WERI-Rb-1 (cell line): ENCODE data around the gene DMD.

ENCODE experiments used
- DNase-seq: peaks from one replicate; pipeline ENCODE4 v3.0.0-alpha.2; 2020
- H3K27ac ChIP-seq: fragments of 250-450 bp; sonication (Bioruptor Pico); 2 replicates; pipeline ENCODE4 v1.5.1; 2020; ENCODE audit warnings: mild to moderate bottlenecking, moderate library complexity
- H3K27me3 ChIP-seq: fragments of 250-450 bp; sonication (Bioruptor Pico); 2 replicates; pipeline ENCODE4 v1.5.1; 2021; ENCODE audit warnings: mild to moderate bottlenecking, low read depth, moderate library complexity; ENCODE audit not compliant: insufficient read depth, severe bottlenecking
- H3K36me3 ChIP-seq: fragments of 250-450 bp; sonication (Bioruptor Pico); 2 replicates; pipeline ENCODE4 v1.5.1; 2020; ENCODE audit warnings: mild to moderate bottlenecking, moderate library complexity
- H3K4me3 ChIP-seq: 2 replicates; pipeline ENCODE4 v1.5.1; 2011; ENCODE audit warnings: low read depth, mild to moderate bottlenecking, control low read depth, low read length
- H3K9me3 ChIP-seq: fragments of 250-450 bp; sonication (Bioruptor Pico); 2 replicates; pipeline ENCODE4 v1.5.1; 2021; ENCODE audit warnings: mild to moderate bottlenecking, moderate library complexity; ENCODE audit not compliant: severe bottlenecking
- CTCF ChIP-seq: IDR thresholded peaks from 2 replicates; pipeline ENCODE4 v1.5.1; 2011; ENCODE audit warnings: low read depth, mild to moderate bottlenecking, control low read depth, inconsistent platforms, low read length

Gene DMD

GRCh38 chrX:33133320-33133719, 78.0 kb downstream of the DMD start:
- no peak overlapping the region for H3K4me3 ChIP-seq
- no peak for DNase-seq
- no peak overlapping the region for H3K27ac ChIP-seq
- H3K36me3 ChIP-seq: no peaks in the 10 kb centered on the region
- H3K27me3 ChIP-seq: peaks cover 7% of the 10 kb centered on the region
- no peaks in the 10 kb centered on the region for H3K9me3 ChIP-seq
- TF ChIP-seq CTCF: no peak

DNA sequence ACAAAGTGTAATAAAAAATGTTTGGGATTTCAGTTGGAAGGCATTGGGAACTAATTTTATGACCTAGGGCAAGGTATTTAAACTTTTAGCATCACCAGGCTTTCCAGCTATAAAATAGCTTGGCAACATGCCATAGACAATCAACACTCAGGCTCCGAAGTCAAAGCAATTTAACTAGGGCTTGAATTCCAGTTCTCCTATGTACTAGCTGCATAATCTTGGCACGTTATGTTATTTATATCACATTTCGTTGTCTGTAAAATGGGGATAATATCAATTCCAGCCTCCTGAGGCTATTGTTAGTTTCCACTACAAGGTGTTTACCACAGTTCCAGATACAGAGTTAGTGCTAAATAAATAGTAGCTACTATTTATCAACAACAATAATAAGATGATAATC, 78.8 kb downstream of the DMD start:
- DNase-seq: no peak
- no peak overlapping the region for H3K27ac ChIP-seq

GRCh38 chrX:33129607-33130006, 81.7 kb downstream of the DMD start:
- Histone ChIP-seq H3K27ac (no peak overlapping the region; the same call in 1 of the 2 replicates), H3K27me3 (peaks cover 8% of the 10 kb centered on the region), H3K9me3 (no peaks in the 10 kb centered on the region), H3K4me3 (no peak overlapping the region), H3K36me3 (no peaks in the 10 kb centered on the region)
- DNase-seq: no peak
- TF ChIP-seq CTCF: no peak

More for the DNA sequence above, 78.8 kb downstream of the DMD start:
- Histone ChIP-seq H3K9me3 (no peaks in the 10 kb centered on the region), H3K36me3 (no peaks in the 10 kb centered on the region), H3K4me3 (no peak overlapping the region), H3K27me3 (peaks cover 8% of the 10 kb centered on the region)
- no peak for TF ChIP-seq CTCF

DNA sequence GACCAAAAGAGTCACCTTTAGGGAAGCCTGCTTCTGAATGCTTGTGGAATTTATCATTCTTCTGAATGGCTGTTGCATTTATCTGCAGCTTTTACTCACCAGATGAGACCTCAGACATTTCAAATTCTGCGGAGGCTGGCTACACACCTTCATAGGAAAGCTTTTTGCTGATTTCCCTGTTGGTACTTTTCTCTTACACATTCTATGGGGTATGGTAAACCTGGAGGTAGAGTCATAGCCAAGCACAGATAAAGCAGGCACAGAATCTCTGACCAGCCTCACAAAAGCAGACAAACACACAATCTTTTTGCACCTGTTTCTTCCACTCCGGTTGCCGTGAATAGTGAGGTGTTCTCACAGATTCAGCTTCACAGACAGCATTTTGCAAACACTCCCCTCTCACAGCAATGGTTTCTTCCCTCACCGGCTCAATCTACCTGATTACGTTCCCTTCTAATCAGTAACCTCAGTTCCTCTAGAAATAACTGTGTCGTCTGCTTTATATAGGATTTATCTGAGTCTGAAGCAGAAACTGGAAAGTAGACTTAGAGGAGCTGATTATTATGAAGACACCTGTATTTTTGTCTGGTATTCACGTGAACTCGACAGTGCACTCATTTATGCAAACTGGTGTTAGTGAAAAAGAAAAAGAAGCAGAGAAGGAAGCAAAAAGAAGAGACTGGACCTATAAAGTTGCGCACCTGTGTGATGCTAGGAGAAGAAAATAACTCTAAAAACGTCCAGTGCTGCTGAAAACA, 83.1 kb downstream of the DMD start:
- no peaks in the 10 kb centered on the region for H3K9me3 ChIP-seq
- DNase-seq: peak; percentile 41
- peaks cover 8% of the 10 kb centered on the region for H3K27me3 ChIP-seq
- H3K27ac ChIP-seq: peak overlapping the region; percentile 79
- TF ChIP-seq CTCF: no peak
- H3K36me3 ChIP-seq: no peaks in the 10 kb centered on the region
- H3K4me3 ChIP-seq: peak overlapping the region; percentile 40

DNA sequence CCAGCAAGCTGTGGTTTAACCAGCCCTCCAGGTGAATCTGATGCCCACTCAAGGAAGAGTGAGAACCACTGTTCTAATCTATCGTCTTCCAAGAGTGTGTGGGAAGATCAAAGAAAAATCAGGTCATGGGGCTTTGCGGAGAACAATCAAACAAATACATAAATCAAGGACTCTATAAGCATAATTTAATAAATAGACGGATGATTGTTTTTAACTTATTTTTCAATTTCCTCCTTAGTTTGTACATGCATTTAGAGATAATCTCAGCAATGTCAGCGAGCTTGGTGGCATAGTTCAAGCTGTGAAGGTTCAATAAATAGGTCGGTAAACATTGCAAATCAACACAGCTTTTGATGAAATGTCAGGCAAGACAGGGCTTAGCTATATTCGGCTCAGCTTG, 84.9 kb downstream of the DMD start:
- Histone ChIP-seq H3K4me3 (no peak overlapping the region), H3K9me3 (no peaks in the 10 kb centered on the region), H3K27me3 (peaks cover 8% of the 10 kb centered on the region), H3K36me3 (no peaks in the 10 kb centered on the region), H3K27ac (peak overlapping the region; percentile 79)
- TF ChIP-seq CTCF: no peak
- DNase-seq: no peak

DNA sequence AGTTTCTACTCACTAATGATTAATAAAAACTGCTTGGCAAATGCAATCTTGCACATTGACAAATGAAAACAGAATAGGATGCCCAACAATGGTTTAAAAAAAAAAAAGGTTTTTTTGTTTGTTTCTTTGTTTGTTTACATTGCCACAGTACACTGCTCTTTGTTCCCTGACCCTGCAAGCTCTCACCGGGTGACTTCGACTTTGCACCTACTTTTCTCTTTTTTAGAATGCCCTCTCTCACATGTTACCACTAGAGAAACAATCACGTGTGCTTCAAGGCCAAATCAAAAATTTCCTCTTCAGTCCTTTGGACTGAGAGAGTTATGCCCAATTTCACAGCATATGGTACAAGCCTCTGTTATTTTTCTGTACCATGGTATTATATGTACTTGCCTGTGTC, 101.5 kb downstream of the DMD start:
- Histone ChIP-seq H3K36me3 (no peaks in the 10 kb centered on the region), H3K9me3 (no peaks in the 10 kb centered on the region), H3K4me3 (no peak overlapping the region), H3K27ac (no peak overlapping the region), H3K27me3 (peaks cover 8% of the 10 kb centered on the region)
- no peak for TF ChIP-seq CTCF
- no peak for DNase-seq
